ENCODE data around the gene DYNC1I1. TPM values are rescaled to one million over a fixed set of nuclear protein-coding genes. Genes with fewer than 3 reads are reported as not detected.

The DYNC1I1 gene
- total and polyA plus RNA-seq, 2 of the 13 experiments (the other 11 are each of a cell fraction or from before 2014, with no cell fraction given) = not detected

DNA sequence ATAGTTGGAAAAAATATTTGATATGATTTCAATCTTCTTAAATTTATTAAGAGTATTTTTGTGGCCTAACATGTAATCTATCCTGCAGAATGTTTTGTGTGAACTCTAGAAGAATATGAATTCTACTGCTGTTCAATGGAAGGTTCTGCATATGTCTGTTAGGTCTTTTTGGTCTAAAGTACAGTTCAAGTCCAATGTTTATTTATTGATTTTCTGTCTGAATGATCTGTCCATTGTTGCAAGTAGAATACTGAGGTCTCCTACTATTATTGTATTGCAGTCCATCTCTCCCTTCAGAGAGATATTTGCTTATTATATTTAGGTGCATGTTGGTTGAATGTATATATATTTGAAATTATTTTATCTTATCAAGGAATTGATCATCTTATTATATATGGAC, 18.9 kb upstream of the DYNC1I1 start (continued):
- TF ChIP-seq, protein P1, sequence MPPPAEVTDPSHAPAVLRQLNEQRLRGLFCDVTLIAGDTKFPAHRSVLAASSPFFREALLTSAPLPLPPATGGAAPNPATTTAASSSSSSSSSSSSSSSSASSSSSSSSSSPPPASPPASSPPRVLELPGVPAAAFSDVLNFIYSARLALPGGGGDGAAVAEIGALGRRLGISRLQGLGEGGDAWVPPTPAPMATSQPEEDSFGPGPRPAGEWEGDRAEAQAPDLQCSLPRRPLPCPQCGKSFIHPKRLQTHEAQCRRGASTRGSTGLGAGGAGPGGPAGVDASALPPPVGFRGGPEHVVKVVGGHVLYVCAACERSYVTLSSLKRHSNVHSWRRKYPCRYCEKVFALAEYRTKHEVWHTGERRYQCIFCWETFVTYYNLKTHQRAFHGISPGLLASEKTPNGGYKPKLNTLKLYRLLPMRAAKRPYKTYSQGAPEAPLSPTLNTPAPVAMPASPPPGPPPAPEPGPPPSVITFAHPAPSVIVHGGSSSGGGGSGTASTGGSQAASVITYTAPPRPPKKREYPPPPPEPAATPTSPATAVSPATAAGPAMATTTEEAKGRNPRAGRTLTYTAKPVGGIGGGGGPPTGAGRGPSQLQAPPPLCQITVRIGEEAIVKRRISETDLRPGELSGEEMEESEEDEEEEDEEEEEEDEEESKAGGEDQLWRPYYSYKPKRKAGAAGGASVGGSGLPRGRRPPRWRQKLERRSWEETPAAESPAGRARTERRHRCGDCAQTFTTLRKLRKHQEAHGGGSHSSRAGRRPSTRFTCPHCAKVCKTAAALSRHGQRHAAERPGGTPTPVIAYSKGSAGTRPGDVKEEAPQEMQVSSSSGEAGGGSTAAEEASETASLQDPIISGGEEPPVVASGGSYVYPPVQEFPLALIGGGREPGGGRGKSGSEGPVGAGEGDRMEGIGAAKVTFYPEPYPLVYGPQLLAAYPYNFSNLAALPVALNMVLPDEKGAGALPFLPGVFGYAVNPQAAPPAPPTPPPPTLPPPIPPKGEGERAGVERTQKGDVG (CRISPR knock-in tag; IDR thresholded peaks at IDR 0.05; ENCODE audit: borderline replicate concordance) = no peak
- no peak for TF ChIP-seq JUN (CRISPR knock-in tag; IDR thresholded peaks at IDR 0.05)
- no peak for TF ChIP-seq SMAD9 (CRISPR knock-in tag; IDR thresholded peaks at IDR 0.05)
- TF ChIP-seq, protein P2, sequence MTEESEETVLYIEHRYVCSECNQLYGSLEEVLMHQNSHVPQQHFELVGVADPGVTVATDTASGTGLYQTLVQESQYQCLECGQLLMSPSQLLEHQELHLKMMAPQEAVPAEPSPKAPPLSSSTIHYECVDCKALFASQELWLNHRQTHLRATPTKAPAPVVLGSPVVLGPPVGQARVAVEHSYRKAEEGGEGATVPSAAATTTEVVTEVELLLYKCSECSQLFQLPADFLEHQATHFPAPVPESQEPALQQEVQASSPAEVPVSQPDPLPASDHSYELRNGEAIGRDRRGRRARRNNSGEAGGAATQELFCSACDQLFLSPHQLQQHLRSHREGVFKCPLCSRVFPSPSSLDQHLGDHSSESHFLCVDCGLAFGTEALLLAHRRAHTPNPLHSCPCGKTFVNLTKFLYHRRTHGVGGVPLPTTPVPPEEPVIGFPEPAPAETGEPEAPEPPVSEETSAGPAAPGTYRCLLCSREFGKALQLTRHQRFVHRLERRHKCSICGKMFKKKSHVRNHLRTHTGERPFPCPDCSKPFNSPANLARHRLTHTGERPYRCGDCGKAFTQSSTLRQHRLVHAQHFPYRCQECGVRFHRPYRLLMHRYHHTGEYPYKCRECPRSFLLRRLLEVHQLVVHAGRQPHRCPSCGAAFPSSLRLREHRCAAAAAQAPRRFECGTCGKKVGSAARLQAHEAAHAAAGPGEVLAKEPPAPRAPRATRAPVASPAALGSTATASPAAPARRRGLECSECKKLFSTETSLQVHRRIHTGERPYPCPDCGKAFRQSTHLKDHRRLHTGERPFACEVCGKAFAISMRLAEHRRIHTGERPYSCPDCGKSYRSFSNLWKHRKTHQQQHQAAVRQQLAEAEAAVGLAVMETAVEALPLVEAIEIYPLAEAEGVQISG (CRISPR knock-in tag; IDR thresholded peaks at IDR 0.05) = no peak
- TF ChIP-seq ZC3H13 (CRISPR knock-in tag; IDR thresholded peaks at IDR 0.05) = no peak
- no peak for TF ChIP-seq TBX2 (CRISPR knock-in tag; IDR thresholded peaks at IDR 0.05; ENCODE audit: borderline replicate concordance)
- TF ChIP-seq, protein P3, sequence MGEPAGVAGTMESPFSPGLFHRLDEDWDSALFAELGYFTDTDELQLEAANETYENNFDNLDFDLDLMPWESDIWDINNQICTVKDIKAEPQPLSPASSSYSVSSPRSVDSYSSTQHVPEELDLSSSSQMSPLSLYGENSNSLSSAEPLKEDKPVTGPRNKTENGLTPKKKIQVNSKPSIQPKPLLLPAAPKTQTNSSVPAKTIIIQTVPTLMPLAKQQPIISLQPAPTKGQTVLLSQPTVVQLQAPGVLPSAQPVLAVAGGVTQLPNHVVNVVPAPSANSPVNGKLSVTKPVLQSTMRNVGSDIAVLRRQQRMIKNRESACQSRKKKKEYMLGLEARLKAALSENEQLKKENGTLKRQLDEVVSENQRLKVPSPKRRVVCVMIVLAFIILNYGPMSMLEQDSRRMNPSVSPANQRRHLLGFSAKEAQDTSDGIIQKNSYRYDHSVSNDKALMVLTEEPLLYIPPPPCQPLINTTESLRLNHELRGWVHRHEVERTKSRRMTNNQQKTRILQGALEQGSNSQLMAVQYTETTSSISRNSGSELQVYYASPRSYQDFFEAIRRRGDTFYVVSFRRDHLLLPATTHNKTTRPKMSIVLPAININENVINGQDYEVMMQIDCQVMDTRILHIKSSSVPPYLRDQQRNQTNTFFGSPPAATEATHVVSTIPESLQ (CRISPR knock-in tag; conservative IDR thresholded peaks at IDR 0.05) = no peak
- TF ChIP-seq ZNF558 (CRISPR knock-in tag; IDR thresholded peaks at IDR 0.05; ENCODE audit: borderline replicate concordance) = no peak
- no peak for TF ChIP-seq ZNF614 (CRISPR knock-in tag; IDR thresholded peaks at IDR 0.05; ENCODE audit: borderline replicate concordance)
- TF ChIP-seq RBM39 (IDR thresholded peaks at IDR 0.05; ENCODE audit: low read depth, low read length, poor library complexity, severe bottlenecking) = no peak
- no peak for TF ChIP-seq MED13 (CRISPR knock-in tag; IDR thresholded peaks at IDR 0.05)
- TF ChIP-seq REPIN1 (CRISPR knock-in tag; IDR thresholded peaks at IDR 0.05; ENCODE audit: borderline replicate concordance, low read depth) = no peak
- no peak for TF ChIP-seq FOXA1 (IDR thresholded peaks at IDR 0.05)
- no peak for TF ChIP-seq FOXA1 (CRISPR knock-in tag; IDR thresholded peaks at IDR 0.05)
- TF ChIP-seq ZNF333 (CRISPR knock-in tag; IDR thresholded peaks at IDR 0.05; ENCODE audit: borderline replicate concordance) = no peak
- no peak for TF ChIP-seq MZF1 (CRISPR knock-in tag; IDR thresholded peaks at IDR 0.05; ENCODE audit: borderline replicate concordance)
- no peak for TF ChIP-seq AGO2 (optimal IDR thresholded peaks at IDR 0.05; ENCODE audit: low read depth, low read length)
- peak; percentile 37; the same call in 1 of the 2 replicates for TF ChIP-seq GATAD2A (CRISPR knock-in tag; IDR thresholded peaks at IDR 0.05)

All from HepG2 (cell line).